ENCODE measurements around the gene CILP2. TPM values are rescaled to one million over a fixed set of nuclear protein-coding genes. Genes with fewer than 3 reads are reported as not detected.
A peak's percentile ranks its signal among the peaks of the same experiment; 100 is the strongest.

Gene CILP2
- total and polyA plus RNA-seq, 2 of the 4 experiments (the other 2 are of a cell fraction): 0.18 to 0.87 TPM

- H2BK15ac ChIP-seq (ENCODE audit: low read depth, low read length): no peak overlapping the region
- H2BK5ac ChIP-seq (ENCODE audit: low read depth, low read length, poor library complexity, severe bottlenecking): no peak overlapping the region
- peaks cover 16% of the 10 kb centered on the region for H3K27me3 ChIP-seq (ENCODE audit: control insufficient read depth, insufficient read depth, low read length)
- H4K91ac ChIP-seq (ENCODE audit: insufficient read depth, low read depth, low read length): no peak overlapping the region
- no peak overlapping the region for H2AFZ ChIP-seq (replicated peaks; ENCODE audit: low read length, poor library complexity)
- H3K56ac ChIP-seq (ENCODE audit: extremely low read depth, insufficient read depth, low read length): no peak overlapping the region
- H3K18ac ChIP-seq (ENCODE audit: low read depth, low read length): no peak overlapping the region
- dilution Hi-C loops (cut with HindIII; ENCODE audit: low sequenced_read_pairs, unreplicated experiment) (no loop called here), in situ Hi-C loops (cut with MboI; ENCODE audit: low sequenced_read_pairs) (loop anchor here (5.0 to 25.0 kb wide), 2 partner anchors 108 to 428 kb away; partner anchors contain the start of gene GMIP), intact Hi-C loops (cut with micrococcal nuclease) (no loop called here)
- BruUV-seq (replicated peaks): no TSS peak
- H2AK5ac ChIP-seq (ENCODE audit: low read depth, low read length): 0 out of 2 replicates have a peak overlapping the region, but pooled peaks have one; percentile 15
- ChIA-PET CTCF (no interaction called here), POLR2A (ENCODE audit: unreplicated experiment) (no interaction called here)
- no peak overlapping the region for H3K23ac ChIP-seq (ENCODE audit: low read depth, low read length)
- H4K8ac ChIP-seq (ENCODE audit: low read depth in 2 of 2, low read length in 2 of 2): no peak overlapping the region
- H2BK20ac ChIP-seq (ENCODE audit: low read depth, low read length): no peak overlapping the region
- ATAC-seq (ENCODE audit: low read depth): no peak
- TF ChIP-seq MXI1 (IDR thresholded peaks at IDR 0.05; ENCODE audit: borderline replicate concordance, low read depth, low read length): no peak
- TF ChIP-seq ELK1 (IDR thresholded peaks at IDR 0.05; ENCODE audit: borderline replicate concordance, low read depth, low read length): no peak
- no peak for TF ChIP-seq USF2 (IDR thresholded peaks at IDR 0.05; ENCODE audit: low read depth, low read length)
- TF ChIP-seq FOS (IDR thresholded peaks at IDR 0.05; ENCODE audit: low read depth, low read length): no peak
- TF ChIP-seq RCOR1 (IDR thresholded peaks at IDR 0.05; ENCODE audit: insufficient replicate concordance, low read length): no peak
- no peak for TF ChIP-seq MAZ (IDR thresholded peaks at IDR 0.05; ENCODE audit: borderline replicate concordance, low read depth, low read length)
- no peak for TF ChIP-seq RAD21 (IDR thresholded peaks at IDR 0.05; ENCODE audit: low read length)
- no peak for TF ChIP-seq POLR2A (IDR thresholded peaks at IDR 0.05; ENCODE audit: low read depth, low read length)
- TF ChIP-seq CEBPB (IDR thresholded peaks at IDR 0.05; ENCODE audit: low read depth, low read length): no peak
- no peak for TF ChIP-seq MAFK (IDR thresholded peaks at IDR 0.05; ENCODE audit: low read depth, low read length)
- H3K9ac ChIP-seq (ENCODE audit: low read depth, low read length): no peak overlapping the region
- H3K36me3 ChIP-seq (ENCODE audit: control insufficient read depth, insufficient read depth, low read length): no peaks in the 10 kb centered on the region
- no peak overlapping the region for H3K14ac ChIP-seq (replicated peaks; ENCODE audit: low read depth, low read length)
- H2BK120ac ChIP-seq (ENCODE audit: low read depth, low read length): no peak overlapping the region
- no peak overlapping the region for H3K4me3 ChIP-seq (ENCODE audit: insufficient read depth, low read depth, low read length)
- 57% methylated on average over 17 of the region's 27 CpGs; no CpG with 5 or more reads in 1 of the 2 experiments for WGBS, 2 experiments (ENCODE audit: extremely low coverage in 2 of 2, insufficient read length in 1 of 2)
- no peaks in the 10 kb centered on the region for H3K9me3 ChIP-seq (ENCODE audit: control insufficient read depth, insufficient read depth, low read length)
- no peaks in the 10 kb centered on the region for H3K9me1 ChIP-seq (ENCODE audit: insufficient read depth, low read length)
- peaks cover 5% of the 10 kb centered on the region for H3K4me1 ChIP-seq (ENCODE audit: control insufficient read depth, insufficient read depth, low read length)
- no peaks in the 10 kb centered on the region; a peak in 1 of 4 replicates for H3K79me1 ChIP-seq (ENCODE audit: low read depth in 1 of 2, low read length in 2 of 2)
- H4K5ac ChIP-seq (ENCODE audit: low read depth, low read length): no peak overlapping the region
- no peak overlapping the region for H3K4ac ChIP-seq (ENCODE audit: low read depth, low read length)
- no peak for DNase-seq
- H4K20me1 ChIP-seq (ENCODE audit: insufficient read depth, low read length): peaks cover 11% of the 10 kb centered on the region; the same call in 1 of the 2 replicates
- no peak overlapping the region for H3K27ac ChIP-seq (ENCODE audit: insufficient read depth, low read length)
- H2AK9ac ChIP-seq (replicated peaks; ENCODE audit: low read depth, low read length, poor library complexity): no peak overlapping the region
- H3K4me2 ChIP-seq (ENCODE audit: low read depth, low read length): no peak overlapping the region
These were observed 3.4 kb upstream of the CILP2 start for GRCh38 chr19:19534556-19535265.

Measured in IMR-90 (cell line).